Trophoblast cell (in vitro differentiated cells and primary cell): ENCODE data around the gene KIF18A.
"Not testable (repeated sequence)": the region's sequence is repeated elsewhere in the genome, so short reads cannot be mapped to it uniquely, and the experiment has no call there.

Experiments
- DNase-seq, 2 donors: peaks; one replicate each; pipeline ENCODE4 v3.0.0-alpha.2; 2016
- H2AFZ ChIP-seq: 2 replicates; pipeline ENCODE4 v1.6.1; 2013; ENCODE audit warnings: low read length, moderate library complexity, mild to moderate bottlenecking; ENCODE audit not compliant: insufficient read depth, poor library complexity
- H2AK5ac ChIP-seq: 2 replicates; pipeline ENCODE4 v1.6.1; 2013; ENCODE audit warnings: mild to moderate bottlenecking, low read length
- H2BK120ac ChIP-seq: 2 replicates; pipeline ENCODE4 v1.6.1; 2013; ENCODE audit warnings: low read length, mild to moderate bottlenecking, moderate library complexity; ENCODE audit not compliant: insufficient read depth, poor library complexity
- H2BK12ac ChIP-seq: 2 replicates; pipeline ENCODE4 v1.6.1; 2013; ENCODE audit warnings: mild to moderate bottlenecking, low read length, moderate library complexity
- H2BK5ac ChIP-seq: 2 replicates; pipeline ENCODE4 v1.6.1; 2013; ENCODE audit warnings: low read length, low read depth, moderate library complexity, mild to moderate bottlenecking; ENCODE audit not compliant: poor library complexity
- H3K14ac ChIP-seq: 2 replicates; pipeline ENCODE4 v1.6.1; 2013; ENCODE audit warnings: mild to moderate bottlenecking, low read length
- H3K18ac ChIP-seq: 2 replicates; pipeline ENCODE4 v1.6.1; 2013; ENCODE audit warnings: mild to moderate bottlenecking, low read length
- H3K23ac ChIP-seq: 2 replicates; pipeline ENCODE4 v1.6.1; 2013; ENCODE audit warnings: low read length
- H3K27ac ChIP-seq: 2 replicates; pipeline ENCODE4 v1.5.1; 2013; ENCODE audit warnings: low read depth, mild to moderate bottlenecking, inconsistent platforms, low read length, moderate library complexity
- H3K27me3 ChIP-seq: 2 replicates; pipeline ENCODE4 v1.6.1; 2013; ENCODE audit warnings: inconsistent platforms, mild to moderate bottlenecking, low read length, moderate library complexity; ENCODE audit not compliant: insufficient read depth
- H3K36me3 ChIP-seq, 2 experiments: 1 replicate in 1 of 2; 2 replicates in 1 of 2; pipeline ENCODE4 v1.6.1; 2013; ENCODE audit warnings: low read length in 2 of 2, mild to moderate bottlenecking in 2 of 2, moderate library complexity in 1 of 2; ENCODE audit not compliant: insufficient read depth in 2 of 2, control insufficient read depth in 1 of 2
- H3K4ac ChIP-seq: 2 replicates; pipeline ENCODE4 v1.6.1; 2013; ENCODE audit warnings: low read depth, mild to moderate bottlenecking, low read length, moderate library complexity
- H3K4me1 ChIP-seq, 2 experiments: 1 replicate in 1 of 2; 2 replicates in 1 of 2; pipeline ENCODE4 v1.6.1; 2013; ENCODE audit warnings: low read length in 2 of 2, mild to moderate bottlenecking in 2 of 2, moderate library complexity in 1 of 2; ENCODE audit not compliant: insufficient read depth in 2 of 2, control insufficient read depth in 1 of 2
- H3K4me2 ChIP-seq: 2 replicates; pipeline ENCODE4 v1.6.1; 2013; ENCODE audit warnings: inconsistent platforms, mild to moderate bottlenecking, low read length, moderate library complexity
- H3K4me3 ChIP-seq: 2 replicates; pipeline ENCODE4 v1.5.1; 2013; ENCODE audit warnings: mild to moderate bottlenecking, low read depth, low read length, inconsistent platforms
- H3K79me1 ChIP-seq: one replicate; pipeline ENCODE4 v1.6.1; 2013; ENCODE audit warnings: low read length
- H3K79me2 ChIP-seq: 2 replicates; pipeline ENCODE4 v1.6.1; 2013; ENCODE audit warnings: low read length, mild to moderate bottlenecking; ENCODE audit not compliant: control insufficient read depth, insufficient read depth, poor library complexity
- H3K9ac ChIP-seq: 2 replicates; pipeline ENCODE4 v1.6.1; 2013; ENCODE audit warnings: mild to moderate bottlenecking, low read length
- H3K9me3 ChIP-seq: 2 replicates; pipeline ENCODE4 v1.6.1; 2013; ENCODE audit warnings: low read depth, mild to moderate bottlenecking, control low read depth, inconsistent platforms, low read length; ENCODE audit not compliant: insufficient read depth
- H4K12ac ChIP-seq: 2 replicates; pipeline ENCODE4 v1.6.1; 2013; ENCODE audit warnings: low read depth, mild to moderate bottlenecking, low read length, moderate library complexity
- H4K8ac ChIP-seq: 2 replicates; pipeline ENCODE4 v1.6.1; 2013; ENCODE audit warnings: low read depth, mild to moderate bottlenecking, low read length, moderate library complexity
- H4K91ac ChIP-seq: one replicate; pipeline ENCODE4 v1.6.1; 2013; ENCODE audit warnings: low read depth, mild to moderate bottlenecking, low read length, moderate library complexity
- WGBS: extraction: QIAGEN DNeasy Blood & Tissue Kit; methylation state at CpG from one replicate; pipeline ENCODE4 v1.1.7; 2013; ENCODE audit warnings: missing lambda C conversion rate; ENCODE audit not compliant: insufficient read length, insufficient coverage; ENCODE audit errors: extremely low coverage; 5-methylcytosine and 5-hydroxymethylcytosine counted together

Gene KIF18A

DNA sequence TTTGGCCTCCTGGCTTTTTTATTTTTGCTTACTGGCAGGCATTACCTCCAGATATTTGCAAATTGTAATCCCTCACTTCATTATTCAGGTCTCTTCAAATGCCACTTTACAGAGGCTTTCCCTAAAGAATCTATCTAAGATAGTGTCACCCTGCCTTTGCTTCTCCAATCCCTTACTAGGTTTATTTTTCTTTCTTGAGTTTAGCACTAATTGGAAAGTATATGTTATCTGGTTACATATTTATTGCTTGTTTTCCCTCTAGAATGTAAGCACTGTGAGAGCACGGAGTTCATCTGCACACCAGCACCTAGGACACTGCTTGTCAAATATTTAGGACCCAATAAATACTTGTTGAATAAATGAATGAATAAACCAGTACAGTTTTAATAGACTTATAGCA, 3.5 kb downstream of the KIF18A start:
- Histone ChIP-seq H3K23ac (no peak overlapping the region), H3K9me3 (no peaks in the 10 kb centered on the region), H2AK5ac (no peak overlapping the region), H3K4me3 (no peak overlapping the region), H3K4ac (no peak overlapping the region), H2BK12ac (no peak overlapping the region), H3K27ac (no peak overlapping the region), H4K8ac (no peak overlapping the region), H3K14ac (no peak overlapping the region), H2AFZ (no peak overlapping the region), H4K91ac (no peak overlapping the region), H3K4me2 (no peak overlapping the region), H3K79me2 (peaks cover 3% of the 10 kb centered on the region), H3K9ac (no peak overlapping the region), H4K12ac (no peak overlapping the region), H3K18ac (no peak overlapping the region), H3K27me3 (no peaks in the 10 kb centered on the region), H3K36me3 (no peaks in the 10 kb centered on the region), H2BK120ac (no peak overlapping the region), H3K4me1 (no peaks in the 10 kb centered on the region), H3K79me1 (no peaks in the 10 kb centered on the region), H2BK5ac (no peak overlapping the region)
- no peak for DNase-seq
- no CpG with 5 or more reads among the region's 1 CpG for whole genome bisulfite sequencing

DNA sequence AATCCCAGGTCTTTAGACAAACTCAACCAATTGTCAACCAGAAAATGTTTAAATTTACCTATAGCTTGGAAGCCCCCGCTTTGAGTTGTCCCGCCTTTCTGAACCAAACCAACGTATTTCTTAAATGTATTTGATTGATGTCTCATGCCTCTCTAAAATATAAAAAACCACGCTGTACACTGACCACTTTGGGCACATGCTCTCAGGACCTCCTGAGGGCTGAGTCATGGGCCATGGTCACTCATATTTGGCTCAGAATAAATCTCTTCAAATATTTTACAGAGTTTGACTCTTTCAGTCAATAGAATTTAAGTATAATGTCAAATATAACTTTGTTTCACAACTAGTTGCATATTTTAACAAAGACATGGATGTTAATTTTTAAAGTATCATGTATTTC, 5.7 kb downstream of the KIF18A start:
- H2BK120ac ChIP-seq, H3K18ac ChIP-seq, H2BK12ac ChIP-seq, H3K27me3 ChIP-seq, H4K8ac ChIP-seq, H3K79me1 ChIP-seq, H3K4ac ChIP-seq, H2AK5ac ChIP-seq, H3K4me3 ChIP-seq, H3K14ac ChIP-seq, H2BK5ac ChIP-seq, H3K4me1 ChIP-seq, H3K23ac ChIP-seq, H3K79me2 ChIP-seq, H4K12ac ChIP-seq, H3K9me3 ChIP-seq, H3K36me3 ChIP-seq, H4K91ac ChIP-seq, DNase-seq, H3K9ac ChIP-seq, H2AFZ ChIP-seq, H3K27ac ChIP-seq, H3K4me2 ChIP-seq: not testable (repeated sequence)
- no CpG with 5 or more reads among the region's 4 CpGs for whole genome bisulfite sequencing

DNA sequence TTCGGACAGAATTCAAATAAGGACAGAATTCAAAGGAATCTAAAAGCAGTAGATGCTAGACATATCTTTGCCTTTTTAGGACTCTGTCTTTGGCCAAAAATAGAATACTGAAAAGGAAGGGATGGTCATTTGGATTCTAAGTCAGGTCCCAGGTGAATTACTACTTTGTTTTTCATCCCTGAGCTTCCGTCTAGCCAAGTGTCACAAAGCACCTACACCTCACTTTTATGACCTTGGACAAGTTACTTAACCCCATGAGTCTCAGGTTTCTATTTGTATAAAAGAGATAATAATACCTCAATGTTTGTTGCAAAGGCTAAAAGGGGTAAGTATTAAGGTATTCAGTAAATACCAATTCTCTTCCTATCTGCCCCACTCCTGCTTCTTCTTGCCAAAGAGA, 7.3 kb downstream of the KIF18A start:
- Histone ChIP-seq H4K91ac (no peak overlapping the region), H3K4ac (no peak overlapping the region), H2BK5ac (no peak overlapping the region), H4K8ac (no peak overlapping the region), H3K27me3 (no peaks in the 10 kb centered on the region), H3K4me2 (no peak overlapping the region), H3K36me3 (peaks cover 0 to 2% of the 10 kb centered on the region in 2 experiments), H3K4me1 (no peaks in the 10 kb centered on the region), H3K79me1 (no peaks in the 10 kb centered on the region), H3K14ac (no peak overlapping the region), H3K9me3 (no peaks in the 10 kb centered on the region), H4K12ac (no peak overlapping the region), H3K27ac (no peak overlapping the region), H3K23ac (no peak overlapping the region), H3K9ac (no peak overlapping the region), H2BK120ac (no peak overlapping the region), H3K18ac (no peak overlapping the region), H2BK12ac (no peak overlapping the region), H3K79me2 (no peaks in the 10 kb centered on the region), H3K4me3 (no peak overlapping the region), H2AFZ (no peak overlapping the region), H2AK5ac (no peak overlapping the region)
- no peak for DNase-seq
- WGBS: no CpG with 5 or more reads among the region's 2 CpGs

DNA sequence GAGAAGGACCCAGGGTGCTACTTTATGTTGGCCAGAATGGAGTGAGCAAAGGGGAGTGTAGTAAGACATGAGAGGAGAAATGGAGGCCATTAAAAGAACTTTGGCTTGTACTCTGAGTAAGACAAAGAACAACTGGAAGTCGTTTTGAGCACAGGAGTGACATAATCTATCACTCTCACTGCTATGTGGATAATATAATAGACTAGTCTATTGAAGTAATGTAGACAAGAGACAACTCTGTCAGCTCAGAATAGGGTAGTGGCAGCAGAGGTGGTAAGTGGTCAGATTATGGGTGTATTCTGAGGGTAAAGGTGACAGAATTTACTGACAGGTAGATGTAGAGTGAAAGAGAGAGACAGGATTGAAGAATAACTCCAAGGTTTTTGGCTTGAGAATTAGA, 8.2 kb downstream of the KIF18A start:
- no peak overlapping the region for H4K8ac ChIP-seq
- H4K12ac ChIP-seq: no peak overlapping the region
- no peak overlapping the region for H3K18ac ChIP-seq
- H2BK5ac ChIP-seq: no peak overlapping the region
- H3K9me3 ChIP-seq: no peaks in the 10 kb centered on the region
- no peak overlapping the region for H3K4me2 ChIP-seq
- no peak overlapping the region for H3K4me3 ChIP-seq
- no peak overlapping the region for H2AK5ac ChIP-seq
- no peak overlapping the region for H3K4ac ChIP-seq
- no peaks in the 10 kb centered on the region for H3K27me3 ChIP-seq
- no peak overlapping the region for H3K14ac ChIP-seq
- H2BK12ac ChIP-seq: no peak overlapping the region
- no peak overlapping the region for H2BK120ac ChIP-seq
- no peak for DNase-seq
- no peaks in the 10 kb centered on the region for H3K4me1 ChIP-seq
- H3K79me2 ChIP-seq: no peaks in the 10 kb centered on the region
- H3K23ac ChIP-seq: no peak overlapping the region
- H3K79me1 ChIP-seq: no peaks in the 10 kb centered on the region
- no peak overlapping the region for H3K27ac ChIP-seq
- no peak overlapping the region for H3K9ac ChIP-seq
- no peak overlapping the region for H2AFZ ChIP-seq
- WGBS: no CpG with 5 or more reads among the region's 1 CpG
- peaks cover 0 to 2% of the 10 kb centered on the region in 2 experiments for H3K36me3 ChIP-seq
- H4K91ac ChIP-seq: no peak overlapping the region
